GM19467 (cell line): ENCODE measurements around the gene ZNF396.
A peak's percentile ranks its signal among the peaks of the same experiment; 100 is the strongest.

Source experiments
- ATAC-seq: cut with Tn5 transposase; IDR thresholded peaks from one replicate; pipeline ENCODE4 v1.9.1; 2021; ENCODE audit warnings: mild to moderate bottlenecking, moderate library complexity; ENCODE audit not compliant: unreplicated experiment

Gene ZNF396

DNA sequence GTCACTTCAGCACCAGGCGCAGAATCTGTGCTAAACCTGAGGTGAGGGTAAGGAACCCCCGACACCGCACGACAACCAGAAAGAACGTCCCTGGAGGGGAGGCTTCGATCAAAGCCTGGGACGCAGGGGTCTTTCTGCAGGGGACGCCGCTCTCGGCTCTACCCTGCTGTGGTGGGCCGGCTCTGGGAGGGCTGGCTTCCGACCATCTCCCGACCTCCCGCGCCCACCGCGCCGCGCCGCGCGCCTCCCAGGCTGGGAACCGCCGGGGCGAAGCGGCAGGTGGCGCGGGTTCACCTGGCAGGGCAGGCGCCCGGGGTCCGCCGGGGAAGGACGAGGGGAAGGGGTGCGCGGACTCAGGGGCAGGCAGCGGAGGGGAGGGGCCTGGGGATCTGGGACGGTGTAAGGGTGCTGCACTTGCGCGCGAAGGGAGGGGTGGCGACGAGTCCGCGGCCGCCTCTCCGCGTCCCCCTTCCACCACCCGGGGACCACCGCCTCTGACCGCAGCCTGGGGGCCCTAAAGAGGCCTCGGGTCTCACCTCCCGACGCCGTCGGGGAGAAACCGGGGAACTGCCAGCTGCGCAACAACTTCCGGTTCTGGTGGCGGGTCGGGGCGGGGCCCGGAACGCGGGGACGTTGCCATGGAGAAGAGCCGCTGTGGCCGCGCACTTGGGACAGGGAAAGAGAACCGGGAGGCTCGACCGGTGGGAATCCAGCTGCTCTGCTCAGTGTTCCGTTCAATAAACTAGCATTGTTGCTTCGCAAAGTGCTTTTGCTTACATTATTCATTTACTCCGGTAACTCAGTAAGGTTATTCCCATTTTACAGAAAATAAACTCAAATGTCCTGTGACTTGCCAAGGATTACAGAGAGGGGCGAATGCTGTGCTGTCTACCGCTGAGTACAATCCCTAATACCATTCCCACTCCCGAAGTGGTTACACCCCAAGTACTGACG lies at the start of gene ZNF396:
Gene ZNF396, minus strand, starts transcription at position 596 of the 954 bp plus-strand sequence. CDS start 3,045 bp downstream, outside the sequence.
- peak; percentile 84 for ATAC-seq

DNA sequence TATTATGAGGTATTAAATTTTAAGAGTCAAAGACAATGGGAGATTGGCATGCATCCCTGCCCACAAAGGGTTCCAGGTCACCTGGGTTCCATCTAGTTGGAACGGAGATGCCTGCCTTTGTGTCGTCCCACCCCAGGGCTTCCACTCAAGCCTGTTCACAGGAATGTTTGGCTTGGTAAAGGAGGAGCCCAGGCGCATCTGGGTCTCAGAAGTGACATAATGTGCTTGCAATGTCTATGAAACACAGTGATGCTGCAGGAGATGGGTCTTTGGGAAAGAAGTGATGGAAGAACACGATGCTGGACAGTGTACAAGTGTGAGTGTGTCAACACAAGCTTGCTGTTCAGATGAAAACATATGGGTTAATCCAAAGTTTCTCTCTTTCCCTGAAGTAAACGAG lies 49.6 kb upstream of the ZNF396 start:
- ATAC-seq = no peak

GRCh38 chr18:35424356-35424755 lies 47.2 kb upstream of the ZNF396 start:
- ATAC-seq = no peak

DNA sequence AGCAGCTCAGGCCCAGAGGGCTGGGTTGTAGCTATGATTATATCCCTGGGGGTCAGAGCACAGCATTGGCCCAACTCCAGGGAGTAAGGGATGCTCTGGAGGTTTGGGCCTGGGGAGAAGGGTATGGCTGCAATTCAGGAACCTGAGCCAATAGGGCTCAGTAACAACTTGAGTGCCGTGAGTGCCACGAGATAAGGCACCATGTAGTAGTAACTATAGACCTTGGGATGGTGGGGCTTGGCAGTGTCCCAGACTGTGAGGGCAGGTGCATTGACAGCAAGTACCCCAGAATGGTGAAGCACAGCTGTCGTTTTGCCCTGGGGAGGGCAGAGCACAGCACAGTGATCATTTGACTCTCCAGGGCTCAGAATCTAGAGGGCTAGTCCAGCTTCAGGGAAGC lies 45.1 kb upstream of the ZNF396 start:
- ATAC-seq = no peak

GRCh38 chr18:35418610-35419009 lies 41.5 kb upstream of the ZNF396 start:
- ATAC-seq = no peak

- ATAC-seq = no peak
Measured at GRCh38 chr18:35417223-35417622, 40.1 kb upstream of the ZNF396 start.

- no peak for ATAC-seq
Measured at GRCh38 chr18:35415511-35416073, 38.5 kb upstream of the ZNF396 start.

- ATAC-seq = no peak
Measured at GRCh38 chr18:35413163-35413511, 36.0 kb upstream of the ZNF396 start.

DNA sequence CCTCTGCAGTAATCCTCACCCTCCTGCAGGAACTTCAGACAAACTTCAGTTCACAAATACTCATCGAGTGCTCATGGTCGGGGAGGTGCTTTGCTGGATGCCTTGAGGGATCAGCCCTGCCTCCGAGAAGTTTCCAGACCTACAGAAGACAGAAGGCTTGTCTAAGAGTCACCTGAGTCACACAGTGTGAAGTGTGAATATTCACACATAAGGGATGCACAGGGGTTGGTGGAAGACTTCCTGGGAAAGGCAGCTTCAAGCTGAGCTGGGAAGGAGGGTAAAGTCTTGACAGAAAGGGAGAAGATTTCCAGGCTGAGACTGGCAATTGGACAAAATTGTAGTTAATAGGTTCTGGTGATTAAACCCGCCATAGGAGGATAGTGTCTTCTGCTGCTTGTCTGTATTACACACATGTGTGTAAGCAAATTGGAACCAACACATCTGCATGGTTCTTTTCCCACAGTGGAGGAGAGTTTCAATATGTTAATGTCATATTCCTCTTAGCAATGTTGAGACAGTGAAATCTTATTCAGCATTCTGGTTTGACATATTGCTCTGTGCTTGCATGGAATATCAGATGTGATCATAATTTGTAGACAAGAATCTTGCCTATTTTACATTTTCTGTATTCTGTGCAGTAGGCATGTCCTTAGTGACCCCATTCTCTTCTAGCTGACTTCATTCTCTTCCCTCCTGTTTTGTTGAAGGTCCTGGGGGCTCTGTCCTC lies 34.7 kb upstream of the ZNF396 start:
- no peak for ATAC-seq

- ATAC-seq = peak; percentile 49
Measured at GRCh38 chr18:35410561-35410960, 33.4 kb upstream of the ZNF396 start.

DNA sequence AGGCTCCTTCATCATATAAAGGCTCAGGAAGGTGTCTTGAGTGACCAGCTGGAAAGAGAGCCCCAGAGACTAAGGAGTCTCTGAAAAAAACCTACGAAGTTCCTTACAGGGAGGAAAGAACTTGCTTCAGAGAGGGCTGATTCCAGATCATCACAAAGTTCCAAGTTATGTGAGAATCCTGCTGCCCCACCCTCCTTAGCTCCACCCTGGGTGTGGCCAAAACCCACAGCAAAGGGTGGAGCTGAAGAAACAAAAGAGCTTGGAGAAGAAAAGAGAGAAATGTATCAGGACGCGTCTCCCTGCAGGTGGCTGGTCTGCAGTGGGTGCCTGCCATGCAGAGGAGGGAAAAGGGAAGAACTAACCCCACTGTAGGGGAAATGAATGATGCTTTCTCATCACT lies 32.8 kb upstream of the ZNF396 start:
- no peak for ATAC-seq

- ATAC-seq = no peak
Measured at GRCh38 chr18:35408843-35409261, 31.7 kb upstream of the ZNF396 start.

- ATAC-seq = peak; percentile 43
Measured at GRCh38 chr18:35407871-35408481, 30.8 kb upstream of the ZNF396 start.

DNA sequence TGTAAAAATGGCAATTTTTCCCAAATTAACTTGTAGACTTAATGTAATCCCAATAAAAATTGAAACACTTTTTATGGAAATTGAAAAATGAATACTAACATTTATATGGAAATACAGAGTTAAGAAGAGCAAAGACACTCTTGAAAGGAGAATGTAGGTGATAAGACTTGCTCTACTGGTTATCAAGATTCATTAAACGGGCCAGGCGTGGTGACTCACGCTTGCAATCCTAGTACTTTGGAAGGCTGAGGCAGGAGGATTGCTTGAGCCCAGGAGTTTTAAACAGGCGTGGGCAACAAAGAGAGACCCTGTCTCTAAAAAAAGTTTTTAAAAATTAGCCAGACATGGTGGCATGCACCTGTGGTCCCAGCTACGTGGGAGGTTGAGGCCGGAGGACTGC lies 29.5 kb upstream of the ZNF396 start:
- no peak for ATAC-seq

GRCh38 chr18:35397976-35398375 lies 20.8 kb upstream of the ZNF396 start:
- ATAC-seq = no peak

DNA sequence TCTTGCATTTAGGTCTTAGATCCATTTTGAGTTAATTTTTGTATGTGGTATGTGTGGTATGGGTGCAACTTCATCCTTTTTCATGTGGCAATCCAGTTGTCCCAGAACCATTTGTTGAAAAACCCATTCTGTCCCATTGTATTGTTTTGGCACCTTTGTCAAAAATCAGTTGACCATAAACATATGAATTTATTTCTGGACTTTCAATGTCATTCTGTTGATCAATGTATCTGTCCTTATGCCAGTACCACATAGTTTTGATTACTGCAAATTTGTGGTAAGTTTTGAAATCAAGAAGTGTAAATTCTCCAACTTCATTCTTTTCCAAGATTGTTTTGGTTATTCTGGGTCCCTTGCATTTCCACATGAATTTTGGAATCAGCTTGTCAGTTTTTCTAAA lies 16.6 kb upstream of the ZNF396 start:
- no peak for ATAC-seq

DNA sequence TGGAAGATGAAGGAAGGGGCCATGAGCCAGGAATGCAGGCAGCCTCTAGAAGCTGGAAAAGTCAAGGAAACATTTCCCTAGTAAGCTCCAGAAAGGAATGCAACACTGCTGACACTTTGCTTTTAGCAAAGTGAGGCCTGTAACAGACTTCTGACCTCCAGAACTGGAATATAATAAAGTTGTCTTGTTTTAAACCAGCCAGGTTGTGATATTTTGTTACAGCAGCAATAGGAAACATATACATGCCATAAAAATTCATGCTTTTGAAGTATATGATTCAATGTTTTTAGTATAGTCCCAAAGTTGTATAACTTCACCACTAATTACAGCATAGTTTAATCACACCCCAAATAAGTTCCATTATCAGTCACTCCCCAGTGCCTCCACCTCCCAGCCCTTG lies 15.2 kb upstream of the ZNF396 start:
- ATAC-seq = no peak

- no peak for ATAC-seq
Measured at GRCh38 chr18:35390951-35391700, 14.0 kb upstream of the ZNF396 start.

DNA sequence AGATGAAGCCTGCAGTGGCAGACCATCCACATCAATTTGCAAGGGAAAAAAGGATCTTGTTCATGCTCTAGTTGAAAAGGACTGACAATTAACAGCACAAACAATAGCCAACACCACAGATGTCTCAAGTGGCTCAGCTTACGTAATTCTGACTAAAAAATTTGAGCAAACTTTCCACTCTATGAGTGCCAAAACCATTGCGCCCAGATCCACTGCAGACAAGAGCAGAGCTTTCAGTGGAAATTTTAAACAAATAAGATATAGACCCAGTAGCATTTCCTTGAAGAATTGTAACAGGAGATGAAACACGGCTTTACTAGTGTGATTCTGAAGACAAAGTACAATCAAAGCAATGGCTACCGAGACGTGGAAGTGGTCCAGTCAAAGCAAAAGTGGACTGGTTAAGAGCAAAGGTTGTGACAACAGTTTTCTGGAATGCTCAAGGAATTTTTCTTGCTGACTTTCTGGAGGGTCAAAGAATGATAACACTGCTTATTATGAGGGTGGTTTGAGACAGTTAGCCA lies 12.0 kb upstream of the ZNF396 start:
- ATAC-seq = no peak

- no peak for ATAC-seq
Measured at GRCh38 chr18:35387152-35387571, 10.0 kb upstream of the ZNF396 start.
